ENCODE results near the gene DSCAML1. TPM values are rescaled to one million over a fixed set of nuclear protein-coding genes. Genes with fewer than 3 reads are reported as not detected.

Gene DSCAML1
- total RNA-seq, 1 experiment from 2014 or later = 0.90 TPM

DNA sequence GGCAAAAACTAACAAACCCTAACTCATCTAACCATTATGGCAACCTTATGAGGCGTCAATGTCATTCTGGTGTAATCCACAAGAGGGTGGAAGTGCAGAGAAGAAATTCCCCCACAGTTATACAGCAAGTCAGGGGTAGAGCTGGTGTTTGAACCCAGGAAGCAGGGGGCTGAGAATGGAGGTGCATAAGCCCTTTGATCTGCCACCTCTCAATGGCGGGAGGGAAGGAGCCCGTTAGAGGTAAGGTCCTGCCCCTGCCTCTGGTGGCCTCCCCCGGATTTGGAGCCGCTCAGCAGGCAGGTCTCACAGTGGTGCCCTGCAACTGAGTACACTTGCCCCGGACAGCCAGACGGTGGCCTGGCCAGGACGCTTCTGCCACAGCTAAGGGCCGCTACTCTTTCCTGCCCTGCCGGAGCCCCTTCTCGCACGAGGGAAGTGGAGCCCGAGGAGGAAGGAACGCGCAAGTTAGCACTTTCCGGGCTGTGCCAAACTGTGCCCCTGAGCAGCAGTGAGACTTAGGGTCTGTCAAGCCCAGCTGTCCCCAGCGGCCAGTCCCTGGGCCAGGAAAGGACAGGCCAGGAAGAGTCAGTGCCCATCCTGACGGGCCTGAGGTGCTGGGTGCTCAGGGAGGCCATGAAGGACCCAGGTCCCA, 26.4 kb upstream of the DSCAML1 start:
- H3K27ac Mint-ChIP-seq = no peak overlapping the region
- no peak; the same call in 1 of the 2 replicates for ATAC-seq
- DNase-seq (ENCODE audit: low spot score) = peak; percentile 15
- H3K36me3 Mint-ChIP-seq = no peaks in the 10 kb centered on the region
- TF ChIP-seq ZNF317 (CRISPR knock-in tag; IDR thresholded peaks at IDR 0.05; ENCODE audit: borderline replicate concordance, low read depth) (no peak), ZNF423 (CRISPR knock-in tag; IDR thresholded peaks at IDR 0.05) (no peak), ZNF121 (CRISPR knock-in tag; IDR thresholded peaks at IDR 0.05) (peak; percentile 85; the same call in 1 of the 2 replicates)
- no peak overlapping the region for H3K4me3 Mint-ChIP-seq
- no peaks in the 10 kb centered on the region for H3K9me3 Mint-ChIP-seq
- ChIA-PET CTCF (interaction anchor here (0.5 to 13.0 kb wide), 16 partner anchors 10 to 398 kb away, joined by 3 to 336 read pairs (median 5); partner anchors contain the start of gene FXYD6), POLR2A (interaction anchor here (0.8 to 1.1 kb wide), 2 partner anchors 20 to 1952 kb away, joined by 3 read pairs; no protein-coding TSS in a partner anchor)
- H3K27me3 Mint-ChIP-seq (ENCODE audit: low read depth) = no peaks in the 10 kb centered on the region
- H3K4me1 Mint-ChIP-seq = peaks cover 39% of the 10 kb centered on the region

DNA sequence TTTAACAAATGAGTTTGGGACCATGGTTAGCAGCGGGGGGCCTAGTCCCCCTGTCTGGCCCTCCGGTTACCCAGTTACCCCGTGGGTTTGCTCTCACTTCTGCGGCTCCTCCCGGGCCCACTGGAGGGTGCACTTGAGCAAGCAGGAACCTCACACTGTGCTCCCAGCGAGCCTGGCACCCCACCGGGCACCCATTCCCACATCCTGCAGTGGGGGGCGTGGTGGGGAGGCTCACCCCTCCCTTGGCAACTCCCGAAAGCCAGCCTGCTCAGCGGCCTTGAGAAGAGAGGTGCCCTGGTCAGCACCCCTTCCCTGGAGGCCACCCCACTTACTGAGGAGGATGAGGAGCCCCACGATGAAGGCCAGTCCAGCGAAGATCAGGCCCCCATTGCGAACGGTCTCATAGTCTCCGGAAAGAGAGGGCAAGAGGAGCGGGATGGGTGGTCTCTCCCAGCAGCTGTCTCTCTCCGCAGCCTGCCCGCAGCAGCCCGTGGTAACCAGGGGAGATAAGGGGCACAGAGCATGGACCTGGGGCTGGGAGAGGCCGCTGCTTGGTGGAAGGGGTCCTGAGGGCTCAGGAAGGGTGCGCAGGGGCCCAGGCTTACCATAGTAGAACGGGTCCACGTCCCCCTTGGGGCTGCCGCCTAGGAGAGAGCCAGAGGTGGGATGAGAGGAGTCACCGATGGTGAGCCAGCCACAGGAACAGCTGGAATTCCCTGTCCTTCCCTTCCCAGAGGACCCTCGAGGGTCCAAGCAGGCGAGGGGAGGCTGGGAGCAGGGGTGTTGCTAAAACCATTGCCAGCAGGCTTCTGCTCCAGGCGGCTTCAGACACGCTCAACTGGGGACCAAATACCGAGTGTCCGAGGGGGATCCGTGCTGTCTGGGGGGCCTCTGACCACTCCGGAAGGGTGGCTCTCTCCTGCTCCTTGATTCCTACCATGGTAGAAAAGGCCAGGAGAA, 25.3 kb upstream of the DSCAML1 start:
- DNase-seq (ENCODE audit: low spot score) (peak; percentile 72), ATAC-seq (peak; percentile 13)
- no peak for TF ChIP-seq CREM (CRISPR knock-in tag; IDR thresholded peaks at IDR 0.05)
- no peak for TF ChIP-seq ZNF232 (CRISPR knock-in tag; IDR thresholded peaks at IDR 0.05)
- TF ChIP-seq, protein P1, sequence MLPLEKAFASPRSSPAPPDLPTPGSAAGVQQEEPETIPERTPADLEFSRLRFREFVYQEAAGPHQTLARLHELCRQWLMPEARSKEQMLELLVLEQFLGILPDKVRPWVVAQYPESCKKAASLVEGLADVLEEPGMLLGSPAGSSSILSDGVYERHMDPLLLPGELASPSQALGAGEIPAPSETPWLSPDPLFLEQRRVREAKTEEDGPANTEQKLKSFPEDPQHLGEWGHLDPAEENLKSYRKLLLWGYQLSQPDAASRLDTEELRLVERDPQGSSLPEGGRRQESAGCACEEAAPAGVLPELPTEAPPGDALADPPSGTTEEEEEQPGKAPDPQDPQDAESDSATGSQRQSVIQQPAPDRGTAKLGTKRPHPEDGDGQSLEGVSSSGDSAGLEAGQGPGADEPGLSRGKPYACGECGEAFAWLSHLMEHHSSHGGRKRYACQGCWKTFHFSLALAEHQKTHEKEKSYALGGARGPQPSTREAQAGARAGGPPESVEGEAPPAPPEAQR (CRISPR knock-in tag; IDR thresholded peaks at IDR 0.05) = no peak
- TF ChIP-seq ZNF423 (CRISPR knock-in tag; IDR thresholded peaks at IDR 0.05) = peak; percentile 91
- TF ChIP-seq, protein P2, sequence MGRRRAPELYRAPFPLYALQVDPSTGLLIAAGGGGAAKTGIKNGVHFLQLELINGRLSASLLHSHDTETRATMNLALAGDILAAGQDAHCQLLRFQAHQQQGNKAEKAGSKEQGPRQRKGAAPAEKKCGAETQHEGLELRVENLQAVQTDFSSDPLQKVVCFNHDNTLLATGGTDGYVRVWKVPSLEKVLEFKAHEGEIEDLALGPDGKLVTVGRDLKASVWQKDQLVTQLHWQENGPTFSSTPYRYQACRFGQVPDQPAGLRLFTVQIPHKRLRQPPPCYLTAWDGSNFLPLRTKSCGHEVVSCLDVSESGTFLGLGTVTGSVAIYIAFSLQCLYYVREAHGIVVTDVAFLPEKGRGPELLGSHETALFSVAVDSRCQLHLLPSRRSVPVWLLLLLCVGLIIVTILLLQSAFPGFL (CRISPR knock-in tag; IDR thresholded peaks at IDR 0.05; ENCODE audit: borderline replicate concordance) = no peak
- Mint-ChIP-seq H3K27me3 (ENCODE audit: low read depth) (peaks cover 2% of the 10 kb centered on the region; the same call in 1 of the 2 replicates), H3K36me3 (no peaks in the 10 kb centered on the region), H3K9me3 (no peaks in the 10 kb centered on the region), H3K27ac (no peak overlapping the region), H3K4me3 (no peak overlapping the region), H3K4me1 (peaks cover 46% of the 10 kb centered on the region)
- CTCF ChIA-PET = interaction anchor here (0.7 to 13.0 kb wide), 17 partner anchors 12 to 397 kb away, joined by 3 to 336 read pairs (median 5); partner anchors contain the start of gene FXYD6
- POLR2A ChIA-PET = interaction anchor here (1.1 kb wide), 1 partner anchor 21 kb away, joined by 3 read pairs; no protein-coding TSS in a partner anchor

DNA sequence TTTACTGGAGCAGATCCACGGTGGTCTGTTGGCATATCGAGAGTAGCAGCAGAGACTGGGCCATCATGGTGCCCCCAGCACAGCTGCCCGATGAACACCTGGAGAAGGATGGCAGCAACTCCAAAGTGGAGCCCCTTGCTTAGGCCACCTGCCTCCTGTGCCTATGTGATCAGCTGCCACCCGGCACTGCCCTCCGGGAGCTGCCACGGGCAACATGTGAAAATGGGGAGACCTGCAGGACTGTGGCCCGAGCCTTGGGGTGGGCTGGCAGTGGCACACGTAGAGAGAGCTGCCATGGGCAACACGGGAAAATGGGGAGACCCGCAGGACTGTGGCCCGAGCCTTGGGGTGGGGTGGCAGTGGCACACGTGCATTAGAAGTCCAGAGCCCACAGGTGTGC, 24.4 kb upstream of the DSCAML1 start:
- no peaks in the 10 kb centered on the region for H3K9me3 Mint-ChIP-seq
- no peaks in the 10 kb centered on the region for H3K36me3 Mint-ChIP-seq
- H3K27ac Mint-ChIP-seq = no peak overlapping the region
- DNase-seq (ENCODE audit: low spot score) (no peak), ATAC-seq (no peak)
- no peak for TF ChIP-seq ZNF423 (CRISPR knock-in tag; IDR thresholded peaks at IDR 0.05)
- TF ChIP-seq, protein P3, sequence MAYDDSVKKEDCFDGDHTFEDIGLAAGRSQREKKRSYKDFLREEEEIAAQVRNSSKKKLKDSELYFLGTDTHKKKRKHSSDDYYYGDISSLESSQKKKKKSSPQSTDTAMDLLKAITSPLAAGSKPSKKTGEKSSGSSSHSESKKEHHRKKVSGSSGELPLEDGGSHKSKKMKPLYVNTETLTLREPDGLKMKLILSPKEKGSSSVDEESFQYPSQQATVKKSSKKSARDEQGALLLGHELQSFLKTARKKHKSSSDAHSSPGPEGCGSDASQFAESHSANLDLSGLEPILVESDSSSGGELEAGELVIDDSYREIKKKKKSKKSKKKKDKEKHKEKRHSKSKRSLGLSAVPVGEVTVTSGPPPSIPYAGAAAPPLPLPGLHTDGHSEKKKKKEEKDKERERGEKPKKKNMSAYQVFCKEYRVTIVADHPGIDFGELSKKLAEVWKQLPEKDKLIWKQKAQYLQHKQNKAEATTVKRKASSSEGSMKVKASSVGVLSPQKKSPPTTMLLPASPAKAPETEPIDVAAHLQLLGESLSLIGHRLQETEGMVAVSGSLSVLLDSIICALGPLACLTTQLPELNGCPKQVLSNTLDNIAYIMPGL (CRISPR knock-in tag; IDR thresholded peaks at IDR 0.05) = no peak
- H3K27me3 Mint-ChIP-seq (ENCODE audit: low read depth) = peaks cover 5% of the 10 kb centered on the region; the same call in 1 of the 2 replicates
- no peak overlapping the region for H3K4me3 Mint-ChIP-seq
- ChIA-PET CTCF (interaction anchor here (0.7 to 13.0 kb wide), 5 partner anchors 14 to 232 kb away, joined by 3 to 336 read pairs (median 4); no protein-coding TSS in a partner anchor), POLR2A (no interaction called here)
- peaks cover 51% of the 10 kb centered on the region for H3K4me1 Mint-ChIP-seq

DNA sequence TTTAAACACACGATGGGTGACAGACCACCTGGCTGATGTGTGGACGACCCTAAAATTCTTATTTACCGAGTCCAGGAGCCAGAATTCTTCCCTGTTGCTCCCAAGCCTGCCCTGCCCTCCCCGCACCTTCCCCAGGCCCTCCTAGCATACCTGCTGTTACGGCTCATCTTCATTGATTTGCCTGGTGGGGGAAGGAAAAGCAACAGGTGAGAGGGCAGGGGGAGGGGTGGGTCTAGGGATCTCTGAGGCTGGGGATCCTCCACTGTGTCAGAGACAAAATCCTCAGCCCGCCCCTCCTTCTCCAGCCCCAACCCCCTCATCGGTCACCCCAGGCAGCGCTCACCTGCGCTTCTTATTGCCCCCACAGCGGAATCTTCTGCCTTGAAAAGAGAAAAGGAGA, 23.5 kb upstream of the DSCAML1 start:
- Mint-ChIP-seq H3K4me3 (no peak overlapping the region), H3K4me1 (peaks cover 58% of the 10 kb centered on the region), H3K9me3 (no peaks in the 10 kb centered on the region), H3K36me3 (no peaks in the 10 kb centered on the region), H3K27ac (no peak overlapping the region), H3K27me3 (ENCODE audit: low read depth) (peaks cover 5% of the 10 kb centered on the region; the same call in 1 of the 2 replicates)
- ATAC-seq (no peak), DNase-seq (ENCODE audit: low spot score) (no peak)
- CTCF ChIA-PET = interaction anchor here (0.6 to 13.0 kb wide), 8 partner anchors 13 to 394 kb away, joined by 3 to 336 read pairs (median 4); no protein-coding TSS in a partner anchor
- TF ChIP-seq KAT7 (CRISPR knock-in tag; IDR thresholded peaks at IDR 0.05; ENCODE audit: borderline replicate concordance) (no peak), SMAD4 (CRISPR knock-in tag; IDR thresholded peaks at IDR 0.05) (no peak), FOXJ3 (CRISPR knock-in tag; IDR thresholded peaks at IDR 0.05; ENCODE audit: borderline replicate concordance) (no peak)
- TF ChIP-seq, protein P4, sequence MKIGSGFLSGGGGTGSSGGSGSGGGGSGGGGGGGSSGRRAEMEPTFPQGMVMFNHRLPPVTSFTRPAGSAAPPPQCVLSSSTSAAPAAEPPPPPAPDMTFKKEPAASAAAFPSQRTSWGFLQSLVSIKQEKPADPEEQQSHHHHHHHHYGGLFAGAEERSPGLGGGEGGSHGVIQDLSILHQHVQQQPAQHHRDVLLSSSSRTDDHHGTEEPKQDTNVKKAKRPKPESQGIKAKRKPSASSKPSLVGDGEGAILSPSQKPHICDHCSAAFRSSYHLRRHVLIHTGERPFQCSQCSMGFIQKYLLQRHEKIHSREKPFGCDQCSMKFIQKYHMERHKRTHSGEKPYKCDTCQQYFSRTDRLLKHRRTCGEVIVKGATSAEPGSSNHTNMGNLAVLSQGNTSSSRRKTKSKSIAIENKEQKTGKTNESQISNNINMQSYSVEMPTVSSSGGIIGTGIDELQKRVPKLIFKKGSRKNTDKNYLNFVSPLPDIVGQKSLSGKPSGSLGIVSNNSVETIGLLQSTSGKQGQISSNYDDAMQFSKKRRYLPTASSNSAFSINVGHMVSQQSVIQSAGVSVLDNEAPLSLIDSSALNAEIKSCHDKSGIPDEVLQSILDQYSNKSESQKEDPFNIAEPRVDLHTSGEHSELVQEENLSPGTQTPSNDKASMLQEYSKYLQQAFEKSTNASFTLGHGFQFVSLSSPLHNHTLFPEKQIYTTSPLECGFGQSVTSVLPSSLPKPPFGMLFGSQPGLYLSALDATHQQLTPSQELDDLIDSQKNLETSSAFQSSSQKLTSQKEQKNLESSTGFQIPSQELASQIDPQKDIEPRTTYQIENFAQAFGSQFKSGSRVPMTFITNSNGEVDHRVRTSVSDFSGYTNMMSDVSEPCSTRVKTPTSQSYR (CRISPR knock-in tag; IDR thresholded peaks at IDR 0.05) = no peak
- POLR2A ChIA-PET = interaction anchor here (0.6 kb wide), 1 partner anchor 222 kb away, joined by 6 read pairs; no protein-coding TSS in a partner anchor
